COLO829 (cell line): ENCODE data around the gene ZBTB21.
"Not testable (repeated sequence)": the region's sequence is repeated elsewhere in the genome, so short reads cannot be mapped to it uniquely, and the experiment has no call there.

Experiments used
- DNase-seq: peaks from one replicate; pipeline ENCODE4 v3.0.0; 2012; ENCODE audit warnings: low spot score

The ZBTB21 gene

DNA sequence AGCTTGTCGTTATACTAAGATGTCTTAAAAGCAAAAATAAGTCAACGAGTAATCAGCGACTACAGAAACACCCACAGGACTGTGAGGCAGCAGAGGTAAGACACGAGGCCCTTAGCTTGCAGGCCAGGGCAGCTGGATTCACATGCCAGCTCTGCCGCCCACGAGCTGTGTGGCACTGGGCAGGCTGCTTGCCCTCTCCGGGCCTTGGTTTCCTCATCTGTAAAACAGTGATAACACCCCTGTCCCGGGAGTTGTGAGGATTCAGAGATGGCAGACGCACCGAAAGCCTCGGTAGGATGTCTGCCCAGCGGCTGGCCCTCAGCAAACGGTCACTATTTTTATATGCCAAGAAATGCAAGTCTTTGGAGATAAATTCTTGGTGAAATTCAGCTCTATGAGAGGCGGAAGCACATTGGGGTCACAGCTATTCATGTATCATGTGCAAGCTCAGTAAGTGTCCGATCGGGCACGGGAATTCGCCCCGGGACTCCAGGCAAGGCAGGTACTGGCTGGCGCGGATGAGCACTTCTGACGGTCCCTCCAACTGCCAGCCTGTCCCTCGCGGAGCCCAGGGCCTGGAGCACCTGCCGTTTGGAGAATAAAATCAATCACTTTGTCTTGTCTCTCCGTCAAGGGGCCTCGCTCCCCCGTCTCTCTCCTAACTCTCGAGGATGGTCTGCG, 57.5 kb downstream of the ZBTB21 start:
- no peak for DNase-seq

DNA sequence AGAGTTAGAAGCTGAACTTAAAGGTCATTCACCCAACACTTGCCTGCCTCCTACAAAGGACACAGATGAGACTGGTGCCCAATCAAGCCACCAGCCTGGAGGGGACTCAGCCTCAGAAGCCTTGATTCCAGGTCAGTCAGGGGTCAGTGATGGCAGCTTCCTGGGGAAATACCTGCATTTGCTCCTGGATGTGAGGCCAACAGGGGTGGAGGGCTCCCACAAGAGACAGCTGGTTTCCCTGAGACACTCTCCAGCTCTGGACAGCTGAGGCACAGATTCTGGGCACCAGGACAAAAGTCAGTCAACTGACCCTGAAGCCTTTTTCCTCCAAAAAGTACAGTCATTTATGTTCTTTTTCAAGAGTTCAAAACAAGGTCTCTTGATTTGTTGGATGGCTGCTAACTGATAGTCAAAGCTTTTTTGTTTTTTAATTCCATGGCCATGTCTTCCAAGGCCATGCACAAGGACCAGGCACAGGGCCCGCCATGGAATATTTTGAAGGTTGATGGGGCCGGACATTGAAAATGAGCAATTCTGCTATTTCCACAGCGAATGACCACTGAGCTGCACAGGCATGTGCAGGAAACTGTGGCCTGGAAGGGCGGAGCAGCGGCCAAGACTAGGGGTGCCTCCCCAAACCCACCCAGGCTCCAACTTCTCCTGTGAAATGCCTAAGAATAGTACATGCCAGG, 58.1 kb downstream of the ZBTB21 start:
- DNase-seq, result no peak

DNA sequence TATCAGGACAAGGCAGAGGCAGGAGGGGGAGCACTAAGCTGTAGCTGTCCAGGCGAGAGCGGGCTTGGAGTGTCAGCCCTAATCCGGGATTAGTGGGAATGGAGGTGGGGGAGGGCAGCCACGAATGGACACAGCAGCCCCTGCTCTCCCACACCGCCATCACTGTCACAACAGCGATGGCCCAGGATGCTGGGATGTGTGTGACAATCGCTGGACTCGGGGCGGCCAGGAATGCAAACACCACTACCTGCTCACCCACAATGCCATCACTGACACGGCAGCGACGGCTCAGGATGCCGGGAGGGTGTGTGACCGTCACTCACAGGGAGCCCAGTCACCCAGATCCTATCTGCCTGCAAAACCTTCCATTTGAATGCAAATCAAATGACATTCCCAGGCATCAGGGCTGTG, 59.2 kb downstream of the ZBTB21 start:
- no peak for DNase-seq

DNA sequence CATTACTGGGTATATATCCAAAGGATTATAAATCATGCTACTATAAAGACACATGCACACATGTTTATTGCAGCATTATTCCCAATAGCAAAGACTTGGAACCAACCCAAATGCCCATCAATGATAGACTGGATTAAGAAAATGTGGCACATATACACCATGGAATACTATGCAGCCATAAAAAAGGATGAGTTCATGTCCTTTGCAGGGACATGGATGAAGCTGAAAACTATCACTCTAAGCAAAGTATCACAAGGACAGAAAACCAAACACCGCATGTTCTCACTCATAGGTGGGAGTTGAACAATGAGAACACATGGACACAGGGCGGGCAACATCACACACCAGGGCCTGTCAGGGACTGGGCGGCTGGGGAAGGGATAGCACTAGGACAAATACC, 60.5 kb downstream of the ZBTB21 start:
- not testable (repeated sequence) for DNase-seq

DNA sequence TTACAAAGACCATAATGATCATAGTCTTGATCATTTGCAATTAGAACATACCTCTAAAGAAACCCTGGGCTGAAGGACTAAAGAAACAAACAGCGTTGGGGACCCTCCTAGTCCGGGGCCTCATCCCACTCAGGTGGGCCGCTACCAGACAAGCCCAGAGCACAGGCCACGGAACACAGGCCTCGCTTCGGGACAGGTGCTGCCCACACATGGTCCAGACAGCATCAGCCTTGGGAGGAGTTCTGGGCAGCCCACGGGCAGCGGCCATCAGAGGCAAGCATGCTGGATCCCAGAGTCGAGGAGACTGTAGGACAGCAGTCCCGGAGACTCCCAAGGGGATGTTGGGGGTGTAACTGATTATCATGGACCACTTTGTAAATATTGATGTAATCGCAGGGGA, 61.3 kb downstream of the ZBTB21 start:
- DNase-seq, result no peak

DNA sequence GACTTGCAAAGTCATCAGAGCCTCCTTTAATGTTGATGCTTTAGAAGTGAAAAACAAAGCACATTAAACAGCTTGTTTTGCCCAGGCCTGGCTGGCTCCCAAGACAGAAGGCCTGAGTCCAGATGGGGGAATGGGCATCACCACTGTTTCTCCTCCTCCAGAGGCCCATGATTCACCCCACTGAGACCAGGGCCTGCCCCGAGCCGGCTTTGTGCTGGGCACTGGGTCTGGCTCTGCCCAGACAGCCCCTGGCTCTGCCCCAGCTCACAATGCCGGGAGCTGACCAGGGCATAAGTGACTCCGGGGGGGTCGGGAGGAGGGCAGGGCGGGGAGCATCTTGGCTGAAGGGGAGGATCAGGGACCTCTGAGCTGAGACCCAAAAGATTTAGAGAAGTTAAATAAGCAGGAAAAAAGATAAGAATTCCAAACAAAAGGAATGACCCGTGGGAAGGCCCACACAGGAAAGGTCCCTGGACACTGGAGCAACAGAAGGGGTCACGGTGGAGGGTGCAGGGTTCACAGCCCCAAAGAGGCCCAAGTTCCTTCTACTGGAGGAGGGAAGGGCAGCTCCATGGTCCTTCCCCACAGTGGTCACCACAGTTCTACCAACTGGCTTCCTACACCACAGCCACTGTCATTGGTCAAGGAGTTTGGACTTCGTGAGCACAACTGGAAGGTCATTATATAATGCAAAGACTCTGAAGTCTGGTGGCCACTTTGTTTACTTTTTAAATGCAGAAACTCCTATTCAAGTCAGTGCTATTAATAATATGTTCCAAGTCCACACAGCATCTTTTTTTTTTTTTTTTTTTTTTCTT, 61.9 kb downstream of the ZBTB21 start:
- peak; percentile 42 for DNase-seq

DNA sequence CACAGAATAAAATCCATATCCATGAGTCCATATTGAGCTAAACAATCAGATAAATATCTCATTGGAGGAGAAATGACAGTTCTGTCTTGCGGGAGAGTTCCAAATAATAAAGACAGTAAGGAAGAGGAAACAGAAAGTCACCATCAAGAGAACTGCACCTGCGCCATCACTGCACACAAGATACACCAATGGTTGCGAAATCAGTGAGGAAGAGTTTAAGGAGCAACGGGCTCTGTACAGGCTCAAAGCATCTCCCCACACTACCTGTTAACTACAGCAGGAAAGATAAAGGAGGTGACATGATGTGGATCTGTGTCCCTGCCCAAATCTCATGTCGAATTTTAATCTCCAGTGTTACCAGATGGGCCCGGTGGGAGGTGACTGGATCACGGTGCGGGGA, 64.2 kb downstream of the ZBTB21 start:
- no peak for DNase-seq

DNA sequence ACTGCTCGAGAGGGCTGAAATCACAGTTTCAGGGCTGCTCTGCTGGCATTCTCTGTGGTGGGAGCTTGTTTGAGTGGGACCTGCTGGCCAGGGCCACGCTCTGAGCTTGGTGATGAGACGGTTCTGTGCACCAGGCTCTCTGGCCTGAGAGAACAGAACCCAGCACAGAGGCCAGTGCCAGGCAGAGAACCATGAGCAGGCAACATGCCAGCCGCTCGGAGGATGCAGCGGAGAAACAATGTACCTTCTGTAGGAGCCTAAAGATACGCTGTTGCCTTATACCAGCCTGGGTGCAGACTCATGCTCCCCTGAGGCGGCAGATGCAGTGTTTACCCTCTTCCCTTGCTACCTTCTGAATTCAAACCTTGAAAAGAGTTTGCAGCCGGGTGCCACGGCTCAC, 66.3 kb downstream of the ZBTB21 start:
- peak; percentile 69 for DNase-seq

DNA sequence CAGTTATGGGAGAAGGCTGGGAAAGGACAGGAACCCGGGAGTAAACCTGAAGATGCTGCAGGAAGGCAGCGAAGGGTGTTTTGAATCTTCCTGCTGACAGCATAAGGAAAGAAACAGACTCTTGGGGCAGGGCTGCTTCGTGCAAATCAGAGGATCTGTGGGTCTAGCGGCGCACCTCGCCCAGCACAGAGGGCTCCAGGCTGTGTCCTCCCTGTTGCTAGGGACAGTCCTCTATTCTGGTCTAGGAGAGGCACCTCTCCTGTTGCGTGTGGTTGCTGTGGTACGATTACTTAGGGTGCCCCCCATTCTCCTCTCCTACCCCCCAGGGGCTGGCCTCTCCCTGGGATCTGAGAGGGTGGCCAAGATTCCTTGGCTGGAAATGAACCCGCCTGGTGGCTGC, 67.7 kb downstream of the ZBTB21 start:
- DNase-seq, result no peak

DNA sequence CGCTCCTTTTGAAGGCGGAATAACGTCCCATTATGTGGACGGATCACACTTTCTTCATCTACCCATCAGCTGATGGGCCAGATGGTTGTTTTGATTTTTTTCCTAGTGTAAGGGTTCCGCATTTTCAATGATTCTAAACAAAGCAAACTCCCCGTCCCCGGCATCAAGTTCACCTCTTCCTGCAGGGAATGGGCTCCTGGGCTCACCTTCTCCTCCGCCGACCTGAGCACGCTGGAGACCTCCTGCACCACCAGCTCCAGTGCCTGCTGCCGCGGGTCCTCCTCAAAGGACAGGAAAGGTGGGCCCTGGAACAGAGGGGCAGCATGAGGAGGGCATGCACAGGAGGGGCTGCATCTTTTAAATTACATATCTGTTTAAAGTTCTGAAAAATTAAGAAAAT, 68.2 kb downstream of the ZBTB21 start:
- no peak for DNase-seq

DNA sequence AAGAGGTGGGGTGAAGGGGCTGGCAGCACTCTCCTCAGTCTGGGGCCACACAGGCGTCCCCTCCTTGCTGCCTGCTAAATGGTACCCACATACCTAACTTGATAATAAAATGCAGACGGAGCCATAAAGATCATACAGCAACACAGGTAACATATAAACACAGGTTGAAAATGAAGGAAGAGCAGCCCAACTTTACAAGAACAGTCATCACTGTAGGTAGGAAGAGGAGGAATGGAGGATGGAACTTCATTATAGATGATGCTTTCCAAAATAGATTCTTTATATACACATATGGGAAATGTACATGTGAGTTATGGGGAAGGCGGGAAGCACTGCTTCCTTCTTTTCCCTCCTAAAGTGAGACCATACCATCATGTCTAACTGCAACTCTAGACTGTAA, 69.7 kb downstream of the ZBTB21 start:
- DNase-seq, result no peak

DNA sequence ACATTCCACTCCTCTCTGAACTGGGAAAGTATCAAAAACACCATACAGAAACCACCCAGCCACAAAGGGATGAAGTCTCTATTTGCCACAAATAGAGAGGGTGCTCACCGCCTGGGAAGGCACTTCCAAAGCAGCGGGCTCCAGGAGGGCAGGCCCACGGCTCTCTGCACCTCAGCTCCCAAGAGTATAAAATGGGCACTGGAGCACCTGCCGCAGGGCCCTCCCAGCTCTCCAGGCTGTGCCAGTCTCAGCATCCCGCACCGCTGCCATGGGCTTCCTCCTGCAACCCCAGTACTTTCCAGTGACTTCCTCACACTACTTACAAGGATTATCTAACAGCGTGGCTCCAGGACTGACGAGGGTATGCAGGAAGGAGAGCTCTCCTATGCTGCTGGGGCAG, 70.8 kb downstream of the ZBTB21 start:
- no peak for DNase-seq
